MM.1S (cell line): ENCODE data around the gene HM13.

ENCODE experiments used
- DNase-seq: peaks from one replicate; pipeline ENCODE4 v3.0.0-alpha.2; 2015
- H2AFZ ChIP-seq: fragments of 300-600 bp; sonication (generic); 2 replicates; pipeline ENCODE4 v1.6.0; 2016; ENCODE audit warnings: antibody characterized with exemption, low read length
- H3F3A ChIP-seq: fragments of 300-600 bp; sonication (generic); 2 replicates; pipeline ENCODE4 v1.6.1; 2016; ENCODE audit warnings: mild to moderate bottlenecking, antibody characterized with exemption, low read length, moderate library complexity, mixed read lengths; ENCODE audit not compliant: insufficient read depth
- H3K27ac ChIP-seq: fragments of 300-600 bp; sonication (generic); 2 replicates; pipeline ENCODE4 v1.5.1; 2016; ENCODE audit warnings: mild to moderate bottlenecking, low read length
- H3K27me3 ChIP-seq: fragments of 300-600 bp; sonication (generic); replicated peaks from 2 replicates; pipeline ENCODE4 v1.6.0; 2016; ENCODE audit warnings: low read length; ENCODE audit not compliant: insufficient read depth
- H3K36me3 ChIP-seq: fragments of 300-600 bp; sonication (generic); replicated peaks from 2 replicates; pipeline ENCODE4 v1.6.1; 2016; ENCODE audit warnings: mild to moderate bottlenecking, low read length, mixed read lengths; ENCODE audit not compliant: insufficient read depth
- H3K4me1 ChIP-seq: fragments of 300-600 bp; sonication (generic); 2 replicates; pipeline ENCODE4 v1.6.1; 2016; ENCODE audit warnings: low read length, mixed read lengths
- H3K4me2 ChIP-seq: fragments of 300-600 bp; sonication (generic); 2 replicates; pipeline ENCODE4 v1.6.0; 2016; ENCODE audit warnings: low read depth, low read length
- H3K4me3 ChIP-seq: fragments of 300-600 bp; sonication (generic); 2 replicates; pipeline ENCODE4 v1.5.1; 2016; ENCODE audit warnings: low read length, mixed read lengths
- H3K79me2 ChIP-seq: fragments of 300-600 bp; sonication (generic); 2 replicates; pipeline ENCODE4 v1.6.1; 2016; ENCODE audit warnings: mixed run types, low read length, mixed read lengths
- H3K9ac ChIP-seq: fragments of 300-600 bp; sonication (generic); 2 replicates; pipeline ENCODE4 v1.6.1; 2016; ENCODE audit warnings: low read length, mixed read lengths
- H3K9me2 ChIP-seq: fragments of 300-600 bp; sonication (generic); replicated peaks from 2 replicates; pipeline ENCODE4 v1.6.1; 2016; ENCODE audit warnings: mild to moderate bottlenecking, low read length, mixed read lengths; ENCODE audit not compliant: insufficient read depth
- H3K9me3 ChIP-seq: fragments of 300-600 bp; sonication (generic); replicated peaks from 2 replicates; pipeline ENCODE4 v1.6.1; 2016; ENCODE audit warnings: mild to moderate bottlenecking, low read length, mixed read lengths; ENCODE audit not compliant: insufficient read depth
- H4K20me1 ChIP-seq: fragments of 300-600 bp; sonication (generic); 2 replicates; pipeline ENCODE4 v1.6.1; 2016; ENCODE audit warnings: mild to moderate bottlenecking, low read length, moderate library complexity, mixed read lengths; ENCODE audit not compliant: insufficient read depth
- EZH2 ChIP-seq: fragments of 300-600 bp; sonication (generic); optimal IDR thresholded peaks from 2 replicates; pipeline ENCODE3; 2017; ENCODE audit warnings: low read depth, mild to moderate bottlenecking, antibody characterized with exemption, low read length, mixed read lengths
- EZH2phosphoT487 ChIP-seq: fragments of 300-600 bp; sonication (generic); IDR thresholded peaks from 2 replicates; pipeline ENCODE4 v1.6.1; 2018; ENCODE audit warnings: antibody characterized with exemption, low read length
- TF ChIP-seq, protein P1 (sequence below): fragments of 300-600 bp; sonication (generic); IDR thresholded peaks from 2 replicates; pipeline ENCODE4 v1.5.1; 2016; ENCODE audit warnings: antibody characterized with exemption, low read length, mixed read lengths

The HM13 gene

DNA sequence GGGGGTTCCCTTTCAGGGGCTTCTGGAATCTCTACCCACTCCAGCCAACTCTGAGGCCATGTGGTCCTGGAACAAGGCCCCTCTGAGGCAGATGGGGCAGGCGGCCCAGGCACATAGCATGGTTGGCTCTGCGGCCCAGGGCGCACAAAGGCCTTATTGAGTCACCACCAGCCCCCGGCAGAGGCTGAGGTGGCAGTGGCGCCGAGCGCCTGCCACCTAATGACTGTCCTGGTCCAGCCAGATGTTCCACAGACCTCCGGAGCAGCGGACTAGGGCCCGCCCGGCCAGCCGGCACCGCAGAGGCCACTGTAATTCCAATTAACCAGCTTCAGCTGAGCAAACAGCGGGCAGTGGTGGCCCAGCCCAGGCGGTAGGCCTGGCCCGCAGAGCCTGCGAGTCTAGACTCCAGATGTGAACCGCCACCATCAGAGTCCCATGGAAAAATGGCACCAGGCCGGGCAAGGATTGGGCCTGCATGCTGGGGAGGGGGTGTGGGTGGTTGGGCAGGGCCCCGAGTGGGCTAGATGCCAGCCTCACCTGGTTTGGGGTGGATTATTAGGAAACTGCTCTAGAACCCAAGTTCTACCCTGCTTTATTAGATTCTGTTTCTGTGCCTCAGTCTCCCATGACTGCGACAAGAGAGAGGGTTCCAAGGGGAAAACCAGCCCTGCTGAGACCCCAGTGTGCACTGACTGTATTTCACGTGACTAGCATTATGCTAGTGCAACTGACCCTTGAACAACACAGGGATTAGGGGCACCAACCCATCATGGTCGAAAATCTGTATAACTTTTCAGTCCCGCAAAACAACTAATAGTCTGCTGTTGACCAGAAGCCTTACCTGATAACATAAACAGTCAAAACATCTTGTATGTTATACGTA, 56.7 kb downstream of the HM13 start:
- Histone ChIP-seq H3K27ac (peak overlapping the region; percentile 16; the same call in 1 of the 2 replicates), H3K4me1 (peaks cover 45% of the 10 kb centered on the region), H3K9me2 (no peaks in the 10 kb centered on the region), H3K79me2 (peaks cover 6% of the 10 kb centered on the region; the same call in 1 of the 2 replicates), H3K27me3 (no peaks in the 10 kb centered on the region), H3K9me3 (no peaks in the 10 kb centered on the region), H3K4me3 (no peak overlapping the region), H3K9ac (no peak overlapping the region), H3F3A (peaks cover 47% of the 10 kb centered on the region), H3K36me3 (no peaks in the 10 kb centered on the region; the same call in 1 of the 2 replicates), H3K4me2 (peak overlapping the region; percentile 5; the same call in 1 of the 2 replicates), H4K20me1 (no peaks in the 10 kb centered on the region), H2AFZ (no peak overlapping the region)
- DNase-seq = no peak
- TF ChIP-seq, protein P1, sequence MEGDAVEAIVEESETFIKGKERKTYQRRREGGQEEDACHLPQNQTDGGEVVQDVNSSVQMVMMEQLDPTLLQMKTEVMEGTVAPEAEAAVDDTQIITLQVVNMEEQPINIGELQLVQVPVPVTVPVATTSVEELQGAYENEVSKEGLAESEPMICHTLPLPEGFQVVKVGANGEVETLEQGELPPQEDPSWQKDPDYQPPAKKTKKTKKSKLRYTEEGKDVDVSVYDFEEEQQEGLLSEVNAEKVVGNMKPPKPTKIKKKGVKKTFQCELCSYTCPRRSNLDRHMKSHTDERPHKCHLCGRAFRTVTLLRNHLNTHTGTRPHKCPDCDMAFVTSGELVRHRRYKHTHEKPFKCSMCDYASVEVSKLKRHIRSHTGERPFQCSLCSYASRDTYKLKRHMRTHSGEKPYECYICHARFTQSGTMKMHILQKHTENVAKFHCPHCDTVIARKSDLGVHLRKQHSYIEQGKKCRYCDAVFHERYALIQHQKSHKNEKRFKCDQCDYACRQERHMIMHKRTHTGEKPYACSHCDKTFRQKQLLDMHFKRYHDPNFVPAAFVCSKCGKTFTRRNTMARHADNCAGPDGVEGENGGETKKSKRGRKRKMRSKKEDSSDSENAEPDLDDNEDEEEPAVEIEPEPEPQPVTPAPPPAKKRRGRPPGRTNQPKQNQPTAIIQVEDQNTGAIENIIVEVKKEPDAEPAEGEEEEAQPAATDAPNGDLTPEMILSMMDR = no peak
- TF ChIP-seq EZH2 (no peak), EZH2phosphoT487 (no peak)

DNA sequence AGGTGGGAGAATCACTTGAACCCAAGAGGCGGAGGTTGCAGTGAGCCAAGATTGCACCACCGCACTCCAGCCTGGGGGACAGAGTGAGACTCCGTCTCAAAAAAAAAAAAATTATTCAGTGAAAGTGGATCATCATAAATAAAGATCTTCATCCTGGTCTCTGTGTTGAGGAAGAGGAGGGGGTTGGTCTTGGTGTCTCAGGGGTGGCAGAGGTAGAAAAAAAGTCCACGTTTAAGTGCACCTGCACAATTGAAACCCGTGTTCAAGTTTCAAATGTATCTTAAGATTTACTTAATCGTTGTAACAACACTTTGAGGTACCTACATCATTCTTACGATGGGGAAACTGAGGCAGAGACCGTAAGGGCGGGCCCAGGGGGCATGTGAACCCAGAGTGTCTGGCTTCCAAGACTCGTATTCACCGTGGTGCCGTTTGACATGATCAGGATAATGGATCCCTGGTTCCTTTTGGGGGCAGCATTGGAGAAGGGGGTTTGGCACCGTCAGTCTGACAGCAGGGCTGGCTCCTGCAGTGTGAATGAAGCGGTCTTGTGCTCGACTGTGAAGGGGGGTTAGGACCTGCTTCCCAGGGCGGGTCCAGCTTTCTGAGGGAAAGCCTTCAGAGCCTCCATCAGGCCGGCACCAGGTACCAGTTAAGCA, 57.9 kb downstream of the HM13 start:
- Histone ChIP-seq H3F3A (peaks cover 35% of the 10 kb centered on the region), H3K4me3 (peak overlapping the region; percentile 66)
- DNase-seq = peak; percentile 60

DNA sequence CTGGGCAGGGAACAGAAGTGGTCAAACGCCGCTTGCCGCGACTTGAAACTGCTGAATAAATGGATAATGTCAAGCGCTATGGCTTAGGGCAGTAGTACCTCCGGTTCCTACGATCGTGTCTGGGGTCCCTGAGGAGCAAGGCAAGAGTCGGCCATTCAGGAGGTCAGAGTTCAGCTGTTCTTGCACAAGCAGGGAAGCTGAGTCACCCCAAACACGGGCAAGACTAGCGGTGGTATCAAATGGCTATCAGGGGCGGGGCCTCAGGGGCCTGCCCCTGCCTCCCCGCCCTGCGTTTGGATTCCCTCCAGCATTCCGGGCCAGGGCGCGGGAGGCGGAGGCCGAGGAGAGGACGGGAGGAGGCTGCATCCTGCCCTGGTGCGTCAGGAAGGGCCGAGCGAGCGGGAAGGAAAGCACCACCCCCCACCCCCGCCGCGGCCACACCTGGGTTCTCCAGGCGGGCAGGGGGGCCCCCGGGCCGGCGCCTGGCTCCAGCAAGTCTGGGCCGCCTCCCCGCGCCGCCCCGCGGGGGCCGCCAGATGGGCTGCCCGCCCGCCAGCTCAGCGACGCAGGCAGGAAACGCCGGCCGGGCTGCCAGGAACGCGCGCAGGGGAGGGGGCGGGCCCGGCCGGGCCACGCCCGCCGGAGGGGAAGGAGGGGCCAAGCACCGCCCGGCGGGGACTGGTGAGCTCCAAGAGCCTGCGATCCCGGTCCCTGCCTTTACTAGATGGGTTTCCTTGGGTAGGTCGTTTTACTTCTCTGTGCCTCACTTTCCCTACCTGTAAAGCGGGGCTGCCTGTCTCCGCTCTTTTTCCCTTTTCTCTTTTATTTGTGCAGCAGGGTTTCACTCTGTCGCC, 58.7 kb downstream of the HM13 start:
- TF ChIP-seq EZH2phosphoT487 = no peak
- no peak for TF ChIP-seq EZH2
- TF ChIP-seq, protein P1 = no peak
- peak overlapping the region; percentile 83 for H3K4me3 ChIP-seq
- no peaks in the 10 kb centered on the region for H3K9me2 ChIP-seq
- H3F3A ChIP-seq = peaks cover 28% of the 10 kb centered on the region
- peak overlapping the region; percentile 97 for H3K4me2 ChIP-seq
- H3K27me3 ChIP-seq = no peaks in the 10 kb centered on the region
- DNase-seq = peak; percentile 94
- peak overlapping the region; percentile 91 for H3K27ac ChIP-seq
- peaks cover 30% of the 10 kb centered on the region for H3K4me1 ChIP-seq
- H3K9ac ChIP-seq = peak overlapping the region; percentile 79
- peak overlapping the region; percentile 69 for H2AFZ ChIP-seq
- H4K20me1 ChIP-seq = no peaks in the 10 kb centered on the region
- H3K79me2 ChIP-seq = peaks cover 6% of the 10 kb centered on the region; the same call in 1 of the 2 replicates
- no peaks in the 10 kb centered on the region; the same call in 1 of the 2 replicates for H3K36me3 ChIP-seq
- no peaks in the 10 kb centered on the region for H3K9me3 ChIP-seq

More for the DNA sequence above, 57.9 kb downstream of the HM13 start:
- no peaks in the 10 kb centered on the region for H4K20me1 ChIP-seq
- peak overlapping the region; percentile 70 for H3K9ac ChIP-seq
- TF ChIP-seq EZH2 (no peak), EZH2phosphoT487 (no peak)
- TF ChIP-seq, protein P1 = no peak
- peaks cover 38% of the 10 kb centered on the region for H3K4me1 ChIP-seq
- no peaks in the 10 kb centered on the region for H3K9me2 ChIP-seq
- H3K27ac ChIP-seq = peak overlapping the region; percentile 91
- no peaks in the 10 kb centered on the region; the same call in 1 of the 2 replicates for H3K36me3 ChIP-seq
- H3K4me2 ChIP-seq = peak overlapping the region; percentile 97
- peak overlapping the region; percentile 40; the same call in 1 of the 2 replicates for H2AFZ ChIP-seq
- no peaks in the 10 kb centered on the region for H3K27me3 ChIP-seq
- no peaks in the 10 kb centered on the region for H3K9me3 ChIP-seq
- peaks cover 6% of the 10 kb centered on the region; the same call in 1 of the 2 replicates for H3K79me2 ChIP-seq
